Transverse colon (tissue), 4 donors: ENCODE results near the gene AGBL4.

Source experiments
- CTCF ChIP-seq, 5 experiments: fragments of 200-600 bp in 3 of 5; fragments of 450-650 bp in 2 of 5; sonication (generic) in 3 of 5; IDR thresholded peaks; 1 replicate in 2 of 5; 2 replicates in 3 of 5; pipeline ENCODE4 v1.5.1; 2016 to 2017; ENCODE audit warnings: antibody characterized with exemption in 5 of 5, inconsistent platforms in 3 of 5, mild to moderate bottlenecking in 2 of 5, moderate library complexity in 1 of 5
- POLR2AphosphoS5 ChIP-seq, 3 donors: sonication (generic); formaldehyde crosslinking; IDR thresholded peaks; one replicate each; pipeline ENCODE4 v1.6.1; 2016; ENCODE audit warnings: antibody characterized with exemption in 3 of 3

GRCh38 chr1:48730164-48730910, 1293.4 kb downstream of the AGBL4 start:
- TF ChIP-seq CTCF (IDR thresholded peaks at IDR 0.05) (no peak), POLR2AphosphoS5 (IDR thresholded peaks at IDR 0.05) (no peak)
